T-helper 9 cell (primary cell): ENCODE data around the gene UXT.
"Not testable (repeated sequence)": the region's sequence is repeated elsewhere in the genome, so short reads cannot be mapped to it uniquely, and the experiment has no call there.

Experiments
- DNase-seq: peaks from one replicate; pipeline ENCODE4 v3.0.0-alpha.2; 2020
- total RNA-seq, 2 donors: gene quantifications; one replicate each; lab custom pipeline; 2026; lab: John Stamatoyannopoulos, UW

The UXT gene, protein sequence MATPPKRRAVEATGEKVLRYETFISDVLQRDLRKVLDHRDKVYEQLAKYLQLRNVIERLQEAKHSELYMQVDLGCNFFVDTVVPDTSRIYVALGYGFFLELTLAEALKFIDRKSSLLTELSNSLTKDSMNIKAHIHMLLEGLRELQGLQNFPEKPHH
- 60.6 to 68.3 reads per million in 2 donors for total RNA-seq

DNA sequence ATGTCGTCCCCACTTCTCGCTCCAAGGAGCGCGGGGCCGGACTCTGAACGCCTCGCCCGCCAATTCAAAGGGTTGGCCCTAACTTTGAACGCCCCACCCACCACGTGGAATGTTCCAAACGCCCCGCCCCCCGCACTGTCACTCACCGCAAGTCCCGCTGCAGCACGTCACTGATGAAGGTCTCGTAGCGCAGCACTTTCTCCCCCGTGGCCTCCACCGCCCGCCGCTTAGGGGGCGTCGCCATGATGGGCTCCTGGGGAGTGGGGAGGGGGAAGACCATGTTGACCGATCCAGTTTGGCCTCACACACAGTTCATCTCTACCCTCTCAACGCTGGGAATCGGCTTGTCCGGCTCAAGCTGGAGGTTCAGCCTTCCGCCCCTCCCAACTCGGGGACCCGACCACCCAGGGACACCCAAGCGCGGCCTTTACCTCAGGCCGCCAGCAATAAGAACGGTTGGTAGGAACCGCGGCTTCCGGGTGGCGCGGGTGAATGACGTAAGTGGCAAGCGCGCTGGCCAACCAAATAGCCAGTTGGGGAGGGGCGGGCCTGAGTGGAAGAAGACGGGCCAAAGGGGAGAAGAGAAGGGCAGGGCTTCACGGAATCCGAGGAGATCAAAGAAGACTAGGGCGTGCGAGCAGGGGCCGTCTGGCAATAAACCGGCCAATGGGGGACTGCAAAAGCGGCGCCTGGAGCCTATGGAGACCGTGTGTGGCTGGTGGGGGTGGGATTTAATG lies at the start of gene UXT:
Gene UXT, minus strand, starts transcription at position 497 of the 737 bp plus-strand sequence. Its CDS starts 253 bp downstream, at position 244.
- DNase-seq: peak; percentile 87

DNA sequence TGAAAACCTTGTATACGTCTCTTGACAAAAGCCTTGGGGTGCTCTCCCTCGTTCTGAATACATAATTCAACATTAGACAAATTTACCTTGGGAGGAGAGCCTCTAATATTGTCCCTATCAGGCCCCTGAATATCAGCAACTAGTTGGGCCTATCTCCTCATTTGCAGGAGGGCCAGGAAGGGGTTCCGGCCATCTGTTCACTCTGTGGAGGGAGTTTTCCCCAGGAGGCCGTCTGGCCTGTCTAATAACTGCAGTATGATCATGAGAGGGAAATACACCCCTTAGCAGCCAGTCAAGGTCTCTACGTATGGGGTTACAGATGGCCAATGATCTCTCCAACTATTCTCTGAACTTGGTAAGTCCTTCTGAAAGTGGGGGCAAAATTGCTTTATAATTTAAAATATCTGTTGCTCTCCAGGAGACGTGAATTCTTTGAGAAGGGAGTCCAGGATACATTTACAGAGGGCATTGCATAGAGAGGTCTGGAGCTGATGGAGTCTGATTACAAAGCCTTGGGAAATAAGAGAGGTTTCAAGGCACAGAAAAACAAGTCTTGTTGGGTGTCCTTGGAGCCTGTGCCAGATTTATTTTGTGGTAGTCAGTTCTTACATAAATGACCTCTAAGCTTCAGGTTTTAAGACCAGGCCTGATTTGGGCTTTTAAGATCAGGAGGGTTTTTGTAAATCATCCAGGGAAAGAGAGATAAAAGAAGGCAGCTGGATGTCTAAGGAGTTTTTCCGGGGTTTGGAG lies 48.2 kb upstream of the UXT start:
- no peak for DNase-seq

DNA sequence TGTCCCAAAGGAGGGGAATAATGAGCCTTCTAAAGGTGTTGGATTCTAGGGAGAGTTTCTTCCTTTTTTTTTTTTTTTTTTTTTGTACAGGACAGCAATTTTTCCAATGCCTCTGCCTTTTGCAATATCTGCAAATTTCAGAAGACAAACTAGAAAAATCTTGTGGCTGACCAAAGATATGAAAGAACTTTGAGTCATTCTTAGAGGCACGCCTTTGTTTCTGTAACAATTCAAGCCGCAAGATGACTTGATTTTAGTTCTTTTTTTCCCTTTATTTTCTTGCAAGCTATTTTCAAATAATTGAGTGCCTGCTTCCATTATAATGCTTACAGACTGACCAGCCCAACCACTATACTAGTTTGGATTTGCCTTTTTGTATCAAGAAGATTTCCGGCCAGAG lies 47.6 kb upstream of the UXT start:
- no peak for DNase-seq

DNA sequence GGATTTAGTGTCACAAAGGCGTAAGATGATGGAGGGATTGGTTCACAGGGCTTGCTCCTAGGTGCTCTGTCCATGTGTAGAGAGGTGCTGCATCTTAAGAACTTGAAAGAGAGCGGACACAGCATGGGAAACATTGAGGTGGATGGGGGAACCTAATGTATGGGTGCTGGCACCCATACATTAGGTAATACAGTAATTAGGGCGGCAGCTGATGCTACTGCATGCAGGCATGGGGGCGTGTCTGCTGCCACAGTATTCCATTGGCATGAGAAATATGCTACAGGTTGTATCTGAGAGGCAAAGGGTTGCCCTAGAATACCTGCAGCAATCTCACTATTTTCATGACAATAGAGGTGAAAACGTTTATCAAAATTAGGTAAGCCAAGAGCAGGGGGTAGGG lies 45.8 kb upstream of the UXT start:
- DNase-seq: no peak

DNA sequence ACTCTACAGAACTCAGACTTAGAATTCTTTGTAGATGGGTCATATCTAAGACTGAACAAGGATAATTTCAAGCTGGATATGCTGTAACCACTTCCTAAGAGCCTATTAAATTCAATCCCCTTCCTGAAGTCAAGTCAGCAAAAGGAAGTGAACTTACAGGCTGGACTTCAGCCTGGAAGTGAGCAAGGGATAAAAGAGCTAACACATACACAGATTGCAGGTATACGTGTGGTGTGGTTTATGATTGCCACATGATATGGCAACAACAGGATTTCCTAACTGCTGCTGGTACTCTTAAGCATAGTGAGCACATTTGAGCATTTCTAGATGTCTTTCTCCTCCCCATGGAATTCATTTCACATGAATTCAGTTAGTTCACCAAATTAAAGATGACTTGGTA lies 38.2 kb upstream of the UXT start:
- no peak for DNase-seq

DNA sequence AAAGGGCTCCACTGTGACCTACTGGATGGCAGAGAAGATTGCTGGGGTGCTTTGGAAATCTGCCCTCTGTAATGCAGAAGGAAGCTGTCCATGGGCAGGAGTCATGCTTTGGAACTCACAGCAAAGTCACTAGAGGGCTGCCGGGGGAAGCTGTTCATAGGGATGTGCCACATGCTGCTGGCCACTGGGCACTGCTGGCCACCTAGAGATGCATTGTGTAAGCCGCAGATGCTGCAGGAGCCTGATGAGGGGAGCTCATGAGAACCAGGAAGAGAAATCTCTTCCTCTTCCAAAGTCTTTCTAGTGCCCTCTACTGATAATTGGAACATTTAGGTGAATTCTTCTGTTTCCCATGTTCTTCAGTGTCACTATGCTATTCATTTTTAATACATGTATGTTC lies 31.2 kb upstream of the UXT start:
- DNase-seq: no peak

DNA sequence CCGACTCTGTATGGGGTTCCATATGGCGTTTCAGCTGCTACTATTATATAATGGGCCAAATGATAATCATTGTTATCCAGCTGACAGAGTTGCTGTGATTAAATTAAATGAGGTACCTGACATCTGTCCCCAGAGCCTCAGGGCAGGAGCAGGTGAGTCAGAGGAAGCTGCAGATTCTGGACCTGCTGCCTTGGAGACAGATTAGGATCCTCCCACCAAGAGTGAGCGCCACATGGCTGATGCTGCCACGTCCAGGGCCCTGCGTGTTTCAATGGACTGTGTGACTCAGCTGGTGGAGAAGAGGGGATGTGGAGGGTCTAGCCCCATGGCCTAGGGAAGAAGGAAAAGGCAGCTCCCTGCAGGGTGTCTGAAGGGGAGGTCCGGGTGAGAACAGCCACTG lies 28.3 kb upstream of the UXT start:
- DNase-seq: no peak

DNA sequence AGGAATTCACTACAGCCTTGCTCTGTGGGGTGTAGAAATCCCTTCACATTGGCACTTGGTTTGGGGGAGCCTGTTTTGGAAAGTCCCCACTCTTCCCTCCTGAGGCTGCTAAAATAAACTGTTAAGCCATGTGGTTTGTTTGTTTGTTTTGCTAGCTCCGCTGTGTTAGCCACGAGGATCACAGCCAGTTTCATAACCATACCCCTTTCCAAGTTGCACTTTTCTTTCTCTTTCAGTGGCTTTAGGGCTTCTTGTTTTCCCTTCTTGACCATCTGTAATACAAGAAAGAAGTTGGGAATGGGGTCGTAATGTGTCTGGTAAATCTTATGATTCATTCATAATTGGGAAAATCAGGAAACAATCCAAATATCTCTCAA lies 24.8 kb upstream of the UXT start:
- DNase-seq: no peak

DNA sequence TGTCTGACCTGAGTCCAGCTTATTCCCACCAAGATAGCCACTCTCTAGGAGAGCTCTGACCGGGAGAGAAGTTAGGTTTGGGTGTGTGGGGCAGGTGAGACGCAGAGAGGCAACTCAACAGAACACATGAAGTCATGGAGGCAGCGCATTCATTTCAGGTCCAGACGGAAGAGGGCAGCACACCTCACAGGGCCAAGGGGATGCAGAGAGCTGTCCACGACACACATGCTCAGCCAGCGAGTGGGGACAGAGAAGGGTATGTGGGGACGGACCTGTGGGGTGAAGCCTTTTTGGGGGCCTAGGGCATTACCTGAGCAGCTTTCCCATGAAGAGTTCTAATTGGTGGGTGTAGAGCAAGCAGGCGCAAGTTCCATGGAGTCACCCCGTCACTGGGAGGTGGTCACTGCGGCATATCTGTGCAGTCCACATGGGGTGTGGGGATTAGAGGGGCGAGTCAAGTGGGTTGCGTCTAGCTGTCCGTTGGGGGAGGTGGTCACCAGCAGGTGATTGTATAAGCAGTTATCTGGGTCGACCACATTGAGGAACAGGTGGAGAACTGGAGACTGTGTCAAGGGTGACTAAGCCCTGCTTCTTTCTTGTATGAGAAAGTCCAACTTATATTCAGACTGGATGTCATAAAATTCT lies 24.3 kb upstream of the UXT start:
- DNase-seq: no peak

DNA sequence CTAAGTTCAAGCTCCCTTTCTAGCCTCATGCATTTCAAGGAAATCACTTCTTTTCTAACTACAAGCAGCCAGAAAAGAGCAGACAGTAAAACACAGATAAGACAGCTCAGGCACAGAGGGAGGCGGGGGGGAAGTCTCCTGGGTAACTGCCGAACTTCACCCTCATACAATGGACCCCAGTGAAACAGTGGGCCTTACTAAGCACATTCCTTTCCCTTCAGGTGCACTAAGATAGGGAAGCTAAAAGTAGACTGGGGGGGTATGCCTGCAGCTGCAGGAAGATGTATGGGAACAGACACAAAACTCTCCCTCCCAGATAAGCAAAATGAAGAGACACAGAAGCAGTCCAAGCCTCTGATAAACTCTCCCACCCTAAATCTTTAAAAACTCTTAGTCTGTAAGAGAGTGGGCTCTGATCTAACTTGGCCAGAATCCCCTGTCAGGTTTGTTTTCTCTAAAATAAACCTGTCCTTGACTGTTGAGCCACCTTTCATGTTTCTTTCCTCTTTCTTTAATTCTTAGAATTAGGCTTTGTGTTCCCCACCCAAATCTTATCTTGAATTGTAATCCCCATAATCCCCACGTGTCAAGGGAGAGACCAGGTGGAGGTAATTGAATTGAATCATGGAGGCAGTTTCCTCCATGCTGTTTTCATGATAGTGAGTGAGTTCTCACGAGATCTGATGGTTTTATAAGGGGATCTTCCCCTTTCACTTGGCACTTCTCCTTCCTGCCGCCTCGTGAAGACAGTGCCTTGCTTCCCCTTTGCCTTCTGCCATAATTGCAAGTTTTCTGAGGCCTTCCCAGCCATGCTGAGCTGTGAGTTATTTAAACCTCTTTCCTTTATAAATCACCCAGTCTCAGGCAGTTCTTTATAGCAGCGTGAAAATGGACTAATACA lies 17.2 kb upstream of the UXT start:
- not testable (repeated sequence) for DNase-seq

DNA sequence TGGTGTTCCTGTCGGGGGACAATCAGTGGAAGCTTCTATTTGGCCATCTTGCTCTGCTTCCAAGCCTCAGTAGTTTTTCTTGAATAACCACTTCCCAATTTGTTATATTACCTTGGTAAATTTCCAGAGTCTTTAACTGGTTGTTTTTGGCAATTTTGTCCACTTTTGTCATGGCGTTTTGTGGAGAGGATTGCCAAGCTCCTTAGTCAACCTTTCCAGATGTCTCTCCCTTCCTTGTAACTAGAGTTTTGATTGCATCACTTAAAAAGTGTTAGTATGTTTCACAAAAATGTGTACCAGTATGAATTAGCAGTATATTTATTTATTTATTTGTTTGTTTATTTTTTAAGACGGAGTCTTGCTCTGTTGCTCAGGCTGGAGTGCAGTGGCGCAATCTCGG lies 15.8 kb upstream of the UXT start:
- no peak for DNase-seq

DNA sequence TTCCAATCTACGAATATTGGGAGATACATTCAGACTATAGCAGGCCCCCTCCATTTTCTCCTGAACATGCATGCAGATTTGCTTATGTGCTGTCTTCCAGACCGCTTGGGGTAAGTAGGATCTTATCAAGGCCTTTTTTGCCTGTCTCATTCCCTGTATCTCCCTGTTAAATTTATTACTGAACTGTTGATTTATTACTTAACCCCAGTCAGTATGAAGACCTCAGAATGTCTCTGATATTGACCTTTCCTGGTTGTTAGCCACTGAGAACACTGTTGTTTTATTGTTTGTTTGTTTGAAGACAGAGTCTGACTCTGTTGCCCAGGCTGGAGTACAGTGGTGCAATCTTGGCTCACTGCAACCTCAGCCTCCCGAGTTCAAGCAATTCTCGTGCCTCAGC lies 6.8 kb upstream of the UXT start:
- not testable (repeated sequence) for DNase-seq

DNA sequence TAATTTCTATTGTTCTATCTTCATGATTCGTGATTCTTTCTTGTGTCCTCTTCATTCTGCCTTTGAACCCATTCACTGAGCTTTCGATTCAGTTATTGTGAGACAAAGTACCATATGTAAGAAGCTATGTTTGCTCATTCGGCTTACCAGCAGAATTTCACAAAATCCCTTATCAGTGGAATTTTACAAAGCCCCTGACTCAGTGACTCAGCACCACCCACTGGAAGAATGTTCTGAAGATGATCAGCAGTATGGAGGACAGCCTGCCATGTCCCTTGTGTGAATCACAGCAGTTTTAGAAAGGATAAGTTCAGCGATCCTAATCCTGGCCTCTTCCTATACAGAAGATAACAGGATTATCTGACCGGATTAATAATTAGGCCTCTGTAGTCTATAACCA lies 5.8 kb upstream of the UXT start:
- DNase-seq: no peak

DNA sequence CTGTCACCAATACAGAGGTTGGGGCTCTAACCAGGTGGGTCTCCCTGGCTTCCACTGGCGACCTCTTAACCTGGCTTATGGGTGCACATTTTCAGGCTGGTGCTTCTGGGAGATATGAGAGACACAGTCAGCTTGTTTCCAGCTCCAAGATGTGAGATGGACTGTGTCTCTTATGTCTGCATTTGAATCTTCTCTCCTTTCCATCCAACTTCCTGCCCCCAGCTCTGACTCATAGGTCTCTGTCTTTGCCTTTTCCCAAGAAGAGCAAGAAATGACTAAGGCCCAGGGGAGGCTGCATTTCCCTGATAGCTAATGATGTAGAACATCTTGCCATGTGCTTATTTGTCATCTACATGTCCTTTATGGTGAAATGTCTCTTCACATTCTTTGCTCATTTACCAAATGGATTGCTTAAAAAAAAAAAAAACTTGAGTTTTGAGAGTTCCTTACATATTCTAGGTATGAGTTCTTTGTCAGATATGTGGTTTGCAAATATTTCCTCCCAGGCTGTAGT lies 3.2 kb upstream of the UXT start:
- DNase-seq: no peak

DNA sequence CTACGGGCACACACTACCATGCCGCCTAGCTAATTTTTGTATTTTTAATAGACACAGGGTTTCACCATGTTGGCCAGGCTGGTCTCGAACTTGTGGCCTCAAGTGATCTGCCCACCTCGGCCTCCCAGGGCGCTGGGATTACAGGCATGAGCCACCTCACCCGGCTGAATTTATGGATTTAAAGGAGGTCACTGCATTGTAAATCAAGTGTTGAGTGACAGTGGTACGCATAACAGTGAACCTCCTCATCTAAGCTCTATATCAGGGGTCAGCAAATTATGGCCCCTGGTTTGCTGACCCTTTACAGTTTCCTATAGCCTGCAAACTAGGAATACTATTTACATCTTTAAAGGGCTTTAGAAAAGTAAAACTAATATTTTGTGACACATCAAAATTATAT lies 2.6 kb upstream of the UXT start:
- no peak for DNase-seq

DNA sequence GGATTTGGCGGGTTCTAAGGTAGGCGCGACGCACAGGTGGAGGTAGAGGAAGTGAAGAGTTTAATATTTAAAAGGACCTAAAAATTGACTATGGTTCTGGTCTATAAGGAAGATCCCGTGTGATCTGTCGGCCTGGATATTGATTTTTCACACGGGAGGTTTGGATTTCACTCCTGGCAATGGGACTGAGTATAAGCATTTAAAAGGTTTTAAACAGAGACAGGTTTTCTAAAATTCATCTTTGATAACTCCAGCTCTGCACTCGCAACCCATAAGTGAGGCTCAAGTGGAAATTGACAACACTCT lies 394 bp upstream of the UXT start:
- DNase-seq: no peak

DNA sequence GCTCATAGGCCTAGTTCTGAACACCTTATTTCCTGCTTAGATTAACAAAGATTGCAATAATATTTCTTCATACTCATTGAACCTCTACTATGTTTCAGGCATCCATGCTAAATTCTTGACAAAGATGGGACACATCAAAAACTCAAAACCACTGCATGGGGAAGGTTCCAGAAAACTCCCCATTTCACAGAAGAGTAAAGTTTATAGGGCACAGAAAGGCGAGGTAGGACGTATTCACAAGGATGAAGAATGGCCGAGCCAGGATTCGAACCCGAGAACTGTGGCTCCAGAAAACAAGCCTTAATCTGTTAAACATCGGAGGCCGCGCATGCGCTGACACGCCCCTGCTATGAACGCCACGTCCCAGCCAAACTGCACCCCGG lies 688 bp downstream of the UXT start:
- DNase-seq: no peak

DNA sequence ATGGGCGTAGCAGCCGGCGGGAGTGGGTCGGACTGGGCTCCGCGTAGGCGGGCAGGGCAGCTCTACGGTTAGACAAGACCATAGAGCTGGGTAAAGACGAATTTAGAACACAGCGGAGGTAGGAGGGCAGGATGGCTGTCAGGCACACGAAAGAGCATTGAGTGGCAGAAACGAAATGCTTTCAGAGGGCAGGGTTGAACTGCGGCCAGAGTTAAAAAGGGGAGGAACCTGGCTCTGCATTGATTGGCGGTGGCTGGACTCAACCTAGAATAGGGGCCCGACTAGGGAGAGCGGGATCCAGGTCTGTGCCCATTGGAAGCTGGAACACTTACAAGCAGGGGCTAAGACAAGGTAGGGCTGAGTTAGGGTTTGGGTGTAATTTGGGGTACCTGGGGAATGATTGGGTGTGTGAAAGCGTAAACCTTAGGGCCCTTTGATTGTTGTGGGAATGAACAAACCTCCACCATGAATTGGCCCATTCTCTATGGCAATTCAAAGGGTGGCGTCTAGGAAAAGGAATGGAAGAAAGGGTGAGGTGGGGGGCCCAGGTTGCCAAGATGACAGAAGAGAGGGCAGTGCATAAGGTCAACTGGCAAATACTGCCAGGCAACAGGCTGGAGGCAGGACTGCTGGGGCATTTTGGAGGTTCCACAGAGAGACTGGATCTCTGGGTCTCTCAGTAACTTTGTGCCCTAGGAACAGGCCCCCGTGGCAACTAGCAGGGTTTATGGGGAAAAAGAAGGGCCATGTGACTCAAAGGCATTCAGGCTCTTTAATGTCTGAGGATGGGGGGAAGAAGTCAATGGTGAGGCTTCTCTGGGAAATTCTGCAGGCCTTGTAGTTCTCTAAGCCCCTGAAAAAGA lies 7.7 kb downstream of the UXT start:
- no peak for DNase-seq

DNA sequence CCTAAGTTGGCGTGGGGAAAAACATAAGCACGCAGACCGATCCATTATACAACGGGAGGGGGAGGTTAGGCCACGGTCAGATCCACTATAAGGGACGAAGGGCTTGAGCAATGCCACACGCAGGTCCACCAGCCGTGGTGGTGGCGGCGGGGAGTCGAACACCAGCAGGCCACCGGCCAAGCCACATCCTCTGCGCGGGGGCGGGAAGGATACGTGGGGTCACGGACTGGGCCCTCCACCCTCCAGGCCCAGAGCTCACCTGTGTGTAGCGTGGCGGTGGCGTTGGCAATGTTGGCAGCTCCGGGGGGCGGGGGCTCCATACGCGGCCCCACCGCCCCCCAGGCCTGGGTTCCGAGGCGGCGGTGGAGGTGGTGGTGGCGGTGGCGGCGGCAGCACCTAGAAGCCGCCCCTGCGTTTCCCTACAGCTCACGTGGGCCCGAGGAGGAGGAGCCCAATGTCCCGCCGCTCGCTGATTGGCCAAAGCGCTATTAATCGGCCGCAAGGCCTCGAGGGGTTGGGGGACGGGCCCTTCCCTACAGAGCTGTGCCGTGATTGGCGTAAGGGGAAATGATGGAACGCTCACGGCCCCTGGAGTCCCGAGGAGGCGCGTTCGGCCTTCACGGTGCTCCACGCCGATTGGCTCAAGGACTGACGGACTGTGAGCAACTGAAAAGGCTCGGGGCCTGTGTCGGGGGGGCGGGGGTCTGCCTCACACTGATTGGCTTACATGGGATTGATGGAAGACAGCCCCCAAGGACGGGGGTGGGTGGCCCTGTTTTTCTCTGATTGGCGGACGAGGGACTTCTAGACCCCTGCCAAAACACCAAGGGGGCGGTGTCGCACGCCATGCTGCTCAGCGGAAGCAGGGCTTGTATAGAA lies 8.6 kb downstream of the UXT start, which contains the start of gene ELK1:
Gene ELK1, minus strand, starts transcription at position 400 of the 879 bp plus-strand sequence. CDS start 9,122 bp downstream, outside the sequence.
- DNase-seq: peak; percentile 76

DNA sequence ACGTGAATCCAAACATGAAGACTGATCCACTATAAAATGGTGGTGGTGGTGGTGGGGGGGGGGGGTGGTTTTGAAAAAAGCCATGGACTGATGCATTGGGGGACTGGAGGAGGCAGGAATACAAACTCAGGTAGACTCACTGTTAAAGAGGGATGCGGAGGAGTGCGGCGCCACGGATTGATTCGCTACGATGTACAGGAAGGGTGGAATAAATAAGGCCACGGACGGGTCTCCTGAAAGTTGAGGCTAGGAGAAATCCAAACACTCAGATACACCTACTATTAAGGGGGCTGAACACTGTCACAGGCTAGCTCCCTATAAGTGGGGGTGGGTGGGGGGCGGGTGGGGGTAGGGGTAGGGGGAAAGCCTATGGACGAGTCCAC lies 9.2 kb downstream of the UXT start:
- DNase-seq: no peak
